PC-3 (cell line): ENCODE data around the gene TSHZ3. TPM values are rescaled to one million over a fixed set of nuclear protein-coding genes. Genes with fewer than 3 reads are reported as not detected.
A peak's percentile ranks its signal among the peaks of the same experiment; 100 is the strongest.

Experiments
- ATAC-seq: fragments of 200-7000 bp; cut with Tn5 transposase; 2 replicates; pipeline ENCODE4 v1.9.1; 2020; ENCODE audit warnings: mild to moderate bottlenecking, moderate library complexity
- BruUV-seq: library from RNA; stranded (reverse); fragments of 400-500 nt; replicated peaks from 2 replicates; lab custom pipeline; 2021; lab: Mats Ljungman, UMichigan
- CTCF ChIA-PET: fragments of 300-600 bp; sonication (Branson Sonifier 250); formaldehyde crosslinking; loops from one replicate; lab custom pipeline; 2022; ENCODE audit warnings: antibody characterized with exemption; lab: Charles Lee
- POLR2A ChIA-PET: fragments of 300-600 bp; sonication (Branson Sonifier 250); formaldehyde crosslinking; loops from one replicate; lab custom pipeline; 2022; ENCODE audit warnings: antibody characterized with exemption; ENCODE audit not compliant: unreplicated experiment; lab: Charles Lee
- DNase-seq: peaks from one replicate; pipeline ENCODE4 v3.0.0-alpha.2; 2015
- H2AFZ ChIP-seq: fragments of 300-600 bp; sonication (generic); 2 replicates; pipeline ENCODE4 v1.6.0; 2016; ENCODE audit warnings: antibody characterized with exemption, low read length
- H3F3A ChIP-seq: fragments of 300-600 bp; sonication (generic); one replicate; pipeline ENCODE4 v1.6.0; 2017; ENCODE audit warnings: antibody characterized with exemption, low read length, control low read depth, mild to moderate bottlenecking; ENCODE audit not compliant: unreplicated experiment
- H3K27ac ChIP-seq: fragments of 300-600 bp; sonication (generic); 2 replicates; pipeline ENCODE4 v1.5.1; 2016; ENCODE audit warnings: mild to moderate bottlenecking, low read length
- H3K27me3 ChIP-seq: fragments of 300-600 bp; sonication (generic); 2 replicates; pipeline ENCODE4 v1.6.1; 2016; ENCODE audit warnings: low read length, mixed read lengths
- H3K36me3 ChIP-seq: fragments of 300-600 bp; sonication (generic); 2 replicates; pipeline ENCODE4 v1.6.1; 2016; ENCODE audit warnings: low read depth, mixed run types, low read length, mixed read lengths
- H3K4me1 ChIP-seq: fragments of 300-600 bp; sonication (generic); 2 replicates; pipeline ENCODE4 v1.5.1; 2016; ENCODE audit warnings: low read length; ENCODE audit not compliant: insufficient read depth
- H3K4me2 ChIP-seq: fragments of 300-600 bp; sonication (generic); 2 replicates; pipeline ENCODE4 v1.6.0; 2016; ENCODE audit warnings: low read length
- H3K4me3 ChIP-seq: fragments of 300-600 bp; sonication (generic); 2 replicates; pipeline ENCODE4 v1.5.1; 2016; ENCODE audit warnings: mild to moderate bottlenecking, low read length, mixed read lengths
- H3K79me2 ChIP-seq: fragments of 300-600 bp; sonication (generic); 2 replicates; pipeline ENCODE4 v1.6.1; 2017; ENCODE audit warnings: low read length, mixed read lengths
- H3K9ac ChIP-seq: fragments of 300-600 bp; sonication (generic); 2 replicates; pipeline ENCODE4 v1.6.0; 2016; ENCODE audit warnings: mild to moderate bottlenecking, low read length
- H3K9me2 ChIP-seq: fragments of 300-600 bp; sonication (generic); replicated peaks from 2 replicates; pipeline ENCODE4 v1.6.1; 2016; ENCODE audit warnings: mixed run types, low read length, mixed read lengths
- H3K9me3 ChIP-seq: fragments of 300-600 bp; sonication (generic); 2 replicates; pipeline ENCODE4 v1.6.1; 2016; ENCODE audit warnings: low read length, mixed read lengths
- H4K20me1 ChIP-seq: fragments of 300-600 bp; sonication (generic); 2 replicates; pipeline ENCODE4 v1.6.1; 2016; ENCODE audit warnings: low read length, mixed read lengths
- CTCF ChIP-seq: fragments of 300-600 bp; sonication (generic); conservative IDR thresholded peaks from 2 replicates; pipeline ENCODE4 v1.5.1; 2017; ENCODE audit warnings: antibody characterized with exemption, low read depth, mild to moderate bottlenecking, low read length
- EZH2 ChIP-seq: fragments of 300-600 bp; sonication (generic); IDR thresholded peaks from one replicate; pipeline ENCODE4 v1.6.1; 2017; ENCODE audit warnings: antibody characterized with exemption, mild to moderate bottlenecking, low read length; ENCODE audit not compliant: unreplicated experiment
- EZH2phosphoT487 ChIP-seq: fragments of 300-600 bp; sonication (generic); IDR thresholded peaks from 2 replicates; pipeline ENCODE4 v1.6.1; 2018; ENCODE audit warnings: mild to moderate bottlenecking, antibody characterized with exemption, low read length, borderline replicate concordance
- intact Hi-C: fragments of 100-400 bp; cut with micrococcal nuclease; formaldehyde crosslinking; loops from 2 replicates; pipeline ENCODE4 v1.9.0; 2023
- total RNA-seq: library from RNA; depleted of rRNA; stranded (reverse); fragments of >200 nt; gene quantifications from 2 replicates; pipeline ENCODE4 v1.2.3, GENCODE V29; 2014

The TSHZ3 gene
- total RNA-seq, 1 experiment from 2014 or later, result 0.18 TPM

GRCh38 chr19:31350033-31350692 is 927 bp upstream of the TSHZ3 start:
- ChIA-PET CTCF (no interaction called here), POLR2A (no interaction called here)
- H3K9me3 ChIP-seq, result no peaks in the 10 kb centered on the region
- ATAC-seq (no peak), DNase-seq (no peak)
- H3K4me3 ChIP-seq, result peak overlapping the region; percentile 65
- no TSS peak for BruUV-seq
- H2AFZ ChIP-seq, result peak overlapping the region; percentile 84
- peak overlapping the region; percentile 78 for H3K4me2 ChIP-seq
- no peak overlapping the region for H3K27ac ChIP-seq
- H3F3A ChIP-seq, result no peaks in the 10 kb centered on the region
- intact Hi-C loops, result no loop called here
- TF ChIP-seq EZH2 (no peak), CTCF (no peak), EZH2phosphoT487 (no peak)
- no peaks in the 10 kb centered on the region for H3K4me1 ChIP-seq
- no peaks in the 10 kb centered on the region for H3K9me2 ChIP-seq
- 0 out of 2 replicates have a peak, but pooled peaks cover 6% of the 10 kb centered on the region for H3K27me3 ChIP-seq
- no peak overlapping the region for H3K9ac ChIP-seq
- no peaks in the 10 kb centered on the region for H3K36me3 ChIP-seq
- no peaks in the 10 kb centered on the region for H3K79me2 ChIP-seq
- no peaks in the 10 kb centered on the region for H4K20me1 ChIP-seq

GRCh38 chr19:31348481-31349159 is 616 bp downstream of the TSHZ3 start:
- DNase-seq (no peak), ATAC-seq (no peak; the same call in 1 of the 2 replicates)
- intact Hi-C loops, result no loop called here
- peak overlapping the region; percentile 69 for H3K4me2 ChIP-seq
- H3K27me3 ChIP-seq, result 0 out of 2 replicates have a peak, but pooled peaks cover 6% of the 10 kb centered on the region
- no peaks in the 10 kb centered on the region for H3K4me1 ChIP-seq
- TF ChIP-seq EZH2phosphoT487, result no peak
- TF ChIP-seq EZH2, result no peak
- no peak for TF ChIP-seq CTCF
- H3F3A ChIP-seq, result no peaks in the 10 kb centered on the region
- H3K9me2 ChIP-seq, result no peaks in the 10 kb centered on the region
- H3K9me3 ChIP-seq, result no peaks in the 10 kb centered on the region
- ChIA-PET POLR2A (no interaction called here), CTCF (no interaction called here)
- no peaks in the 10 kb centered on the region for H4K20me1 ChIP-seq
- peak overlapping the region; percentile 58 for H3K4me3 ChIP-seq
- no peak overlapping the region for H3K9ac ChIP-seq
- H3K27ac ChIP-seq, result no peak overlapping the region
- peak overlapping the region; percentile 57; the same call in 1 of the 2 replicates for H2AFZ ChIP-seq
- no peaks in the 10 kb centered on the region for H3K36me3 ChIP-seq
- no TSS peak for BruUV-seq
- H3K79me2 ChIP-seq, result no peaks in the 10 kb centered on the region
